Mesenchymal stem cell (in vitro differentiated cells and primary cell): ENCODE measurements around the gene POU6F2.

Experiments used
- DNase-seq: peaks from one replicate; pipeline ENCODE4 v3.0.0-alpha.2; 2013
- H2AFZ ChIP-seq: one replicate; pipeline ENCODE4 v1.6.1; 2013; ENCODE audit warnings: low read depth, mild to moderate bottlenecking, control low read depth, inconsistent platforms, low read length, moderate library complexity
- H2AK5ac ChIP-seq: 2 replicates; pipeline ENCODE4 v1.6.1; 2013; ENCODE audit warnings: low read length, moderate library complexity, mild to moderate bottlenecking, inconsistent platforms; ENCODE audit not compliant: severe bottlenecking
- H2BK120ac ChIP-seq: one replicate; pipeline ENCODE4 v1.6.1; 2013; ENCODE audit warnings: low read depth, mild to moderate bottlenecking, inconsistent platforms, low read length, moderate library complexity
- H2BK12ac ChIP-seq, 2 experiments: one replicate each; pipeline ENCODE4 v1.6.1; 2013; ENCODE audit warnings: inconsistent platforms in 2 of 2, low read length in 2 of 2, mild to moderate bottlenecking in 2 of 2, moderate library complexity in 2 of 2, control low read depth in 1 of 2
- H2BK15ac ChIP-seq: one replicate; pipeline ENCODE4 v1.6.1; 2013; ENCODE audit warnings: mild to moderate bottlenecking, low read depth, inconsistent platforms; ENCODE audit not compliant: poor library complexity, severe bottlenecking
- H2BK5ac ChIP-seq: 2 replicates; pipeline ENCODE4 v1.6.1; 2013; ENCODE audit warnings: low read depth, mild to moderate bottlenecking, low read length, control low read depth, inconsistent platforms; ENCODE audit not compliant: poor library complexity, severe bottlenecking
- H3K14ac ChIP-seq, 2 experiments: one replicate each; pipeline ENCODE4 v1.6.1; 2013; ENCODE audit warnings: inconsistent platforms in 2 of 2, low read length in 2 of 2, control low read depth in 1 of 2, mild to moderate bottlenecking in 1 of 2, moderate library complexity in 1 of 2
- H3K18ac ChIP-seq, 2 experiments: one replicate each; pipeline ENCODE4 v1.6.1; 2013; ENCODE audit warnings: inconsistent platforms in 2 of 2, low read length in 2 of 2, control low read depth in 1 of 2, low read depth in 1 of 2, mild to moderate bottlenecking in 1 of 2
- H3K23ac ChIP-seq, 2 experiments: one replicate each; pipeline ENCODE4 v1.6.1; 2013; ENCODE audit warnings: inconsistent platforms in 2 of 2, low read length in 2 of 2, mild to moderate bottlenecking in 2 of 2, moderate library complexity in 2 of 2, control low read depth in 1 of 2
- H3K27ac ChIP-seq: 2 replicates; pipeline ENCODE4 v1.5.1; 2013; ENCODE audit warnings: mild to moderate bottlenecking, moderate library complexity, low read length, control low read depth, inconsistent platforms; ENCODE audit not compliant: poor library complexity, severe bottlenecking
- H3K27me3 ChIP-seq, 2 experiments: 2 replicates each; pipeline versions ENCODE4 v1.6.1 to v1.7.0; 2013; ENCODE audit warnings: low read length in 2 of 2, mild to moderate bottlenecking in 2 of 2, moderate library complexity in 2 of 2, control low read depth in 1 of 2, inconsistent platforms in 1 of 2; ENCODE audit not compliant: control insufficient read depth in 1 of 2, insufficient read depth in 1 of 2
- H3K36me3 ChIP-seq, 2 experiments: 2 replicates each; pipeline versions ENCODE4 v1.6.1 to v1.7.0; 2013; ENCODE audit warnings: low read length in 2 of 2, control low read depth in 1 of 2, inconsistent platforms in 1 of 2, low read depth in 1 of 2, mild to moderate bottlenecking in 1 of 2; ENCODE audit not compliant: insufficient read depth in 2 of 2, control insufficient read depth in 1 of 2
- H3K4ac ChIP-seq, 2 experiments: one replicate each; pipeline ENCODE4 v1.6.1; 2013; ENCODE audit warnings: inconsistent platforms in 2 of 2, low read length in 2 of 2, mild to moderate bottlenecking in 2 of 2, moderate library complexity in 2 of 2, control low read depth in 1 of 2, low read depth in 1 of 2
- H3K4me1 ChIP-seq: 2 replicates; pipeline ENCODE4 v1.6.1; 2013; ENCODE audit warnings: low read depth, low read length, control low read depth; ENCODE audit not compliant: control insufficient read depth, insufficient read depth
- H3K4me2 ChIP-seq: 2 replicates; pipeline ENCODE4 v1.6.1; 2013; ENCODE audit warnings: low read length, mild to moderate bottlenecking, inconsistent platforms; ENCODE audit not compliant: poor library complexity, severe bottlenecking
- H3K4me3 ChIP-seq, 2 experiments: 2 replicates each; pipeline versions ENCODE4 v1.5.1 to v1.7.0; 2013; ENCODE audit warnings: low read length in 2 of 2, mild to moderate bottlenecking in 2 of 2, control low read depth in 1 of 2, low read depth in 1 of 2; ENCODE audit not compliant: insufficient read depth in 1 of 2
- H3K79me1 ChIP-seq: replicated peaks from 2 replicates; pipeline ENCODE4 v1.6.1; 2013; ENCODE audit warnings: mild to moderate bottlenecking, control low read depth, low read length, inconsistent platforms; ENCODE audit not compliant: poor library complexity, severe bottlenecking
- H3K9ac ChIP-seq: 2 replicates; pipeline ENCODE4 v1.7.0; 2013; ENCODE audit warnings: mild to moderate bottlenecking, low read length, moderate library complexity
- H3K9me3 ChIP-seq: 2 replicates; pipeline ENCODE4 v1.7.0; 2013; ENCODE audit warnings: mild to moderate bottlenecking, low read length; ENCODE audit not compliant: control insufficient read depth
- H4K8ac ChIP-seq: one replicate; pipeline ENCODE4 v1.6.1; 2013; ENCODE audit warnings: inconsistent platforms, mild to moderate bottlenecking, low read length, moderate library complexity
- H4K91ac ChIP-seq: one replicate; pipeline ENCODE4 v1.6.1; 2013; ENCODE audit warnings: mild to moderate bottlenecking, low read length, inconsistent platforms
- WGBS: methylation state at CpG from one replicate; pipeline ENCODE4 v1.1.7; 2013; ENCODE audit warnings: mixed read lengths; 5-methylcytosine and 5-hydroxymethylcytosine counted together

The POU6F2 gene

GRCh38 chr7:39271402-39271801 is 293.7 kb downstream of the POU6F2 start:
- Histone ChIP-seq H3K9me3 (no peaks in the 10 kb centered on the region), H3K4me2 (peak overlapping the region; percentile 18), H3K4me3 (no peak overlapping the region), H3K27me3 (peaks cover 0 to 2% of the 10 kb centered on the region in 2 experiments), H3K4ac (no peak overlapping the region), H3K79me1 (no peaks in the 10 kb centered on the region), H2BK12ac (no peak overlapping the region), H3K27ac (no peak overlapping the region), H2BK120ac (no peak overlapping the region), H3K18ac (no peak overlapping the region), H3K23ac (no peak overlapping the region), H3K14ac (no peak overlapping the region), H2BK5ac (no peak overlapping the region), H4K8ac (no peak overlapping the region), H4K91ac (no peak overlapping the region), H3K9ac (no peak overlapping the region), H3K36me3 (no peaks in the 10 kb centered on the region), H2AFZ (no peak overlapping the region), H3K4me1 (peaks cover 3% of the 10 kb centered on the region), H2AK5ac (no peak overlapping the region), H2BK15ac (no peak overlapping the region)
- WGBS = 65% methylated on average over 4 of the region's 9 CpGs
- DNase-seq = no peak

GRCh38 chr7:39272111-39272510 is 294.4 kb downstream of the POU6F2 start:
- Histone ChIP-seq H3K4me3 (no peak overlapping the region), H2BK5ac (no peak overlapping the region), H3K4me1 (peaks cover 3% of the 10 kb centered on the region), H3K27me3 (peaks cover 0 to 2% of the 10 kb centered on the region in 2 experiments), H3K23ac (no peak overlapping the region), H2BK120ac (no peak overlapping the region), H2AK5ac (no peak overlapping the region), H4K8ac (no peak overlapping the region), H3K4me2 (no peak overlapping the region), H3K79me1 (no peaks in the 10 kb centered on the region), H3K9ac (no peak overlapping the region), H3K14ac (no peak overlapping the region), H3K4ac (no peak overlapping the region), H2BK12ac (no peak overlapping the region), H4K91ac (no peak overlapping the region), H3K27ac (no peak overlapping the region), H3K18ac (no peak overlapping the region), H3K36me3 (no peaks in the 10 kb centered on the region), H2AFZ (no peak overlapping the region), H3K9me3 (no peaks in the 10 kb centered on the region), H2BK15ac (no peak overlapping the region)
- DNase-seq = no peak
- WGBS = 93% methylated on average over 1 of the region's 1 CpG

GRCh38 chr7:39272691-39273090 is 295.0 kb downstream of the POU6F2 start:
- no peak overlapping the region for H3K4me2 ChIP-seq
- H3K9ac ChIP-seq = no peak overlapping the region
- H3K36me3 ChIP-seq = no peaks in the 10 kb centered on the region
- H3K27ac ChIP-seq = no peak overlapping the region
- H3K4ac ChIP-seq = no peak overlapping the region
- no peak overlapping the region for H2AFZ ChIP-seq
- DNase-seq = no peak
- no peak overlapping the region for H3K18ac ChIP-seq
- peaks cover 3% of the 10 kb centered on the region for H3K4me1 ChIP-seq
- no peak overlapping the region for H3K14ac ChIP-seq
- no peak overlapping the region for H2BK120ac ChIP-seq
- H2BK15ac ChIP-seq = no peak overlapping the region
- H2BK5ac ChIP-seq = no peak overlapping the region
- no peaks in the 10 kb centered on the region for H3K79me1 ChIP-seq
- H3K23ac ChIP-seq = no peak overlapping the region
- H2AK5ac ChIP-seq = no peak overlapping the region
- H2BK12ac ChIP-seq = no peak overlapping the region
- no peak overlapping the region for H4K8ac ChIP-seq
- H3K9me3 ChIP-seq = no peaks in the 10 kb centered on the region
- no peak overlapping the region for H3K4me3 ChIP-seq
- H4K91ac ChIP-seq = no peak overlapping the region
- H3K27me3 ChIP-seq = peaks cover 0 to 2% of the 10 kb centered on the region in 2 experiments

GRCh38 chr7:39280337-39280736 is 302.6 kb downstream of the POU6F2 start:
- Histone ChIP-seq H2BK120ac (no peak overlapping the region), H3K14ac (no peak overlapping the region), H2BK5ac (no peak overlapping the region), H3K4me1 (no peaks in the 10 kb centered on the region), H2BK15ac (no peak overlapping the region), H3K27ac (no peak overlapping the region), H2AK5ac (no peak overlapping the region), H4K8ac (no peak overlapping the region), H2BK12ac (no peak overlapping the region), H3K9ac (no peak overlapping the region), H3K23ac (no peak overlapping the region), H4K91ac (no peak overlapping the region), H3K4me2 (no peak overlapping the region), H3K9me3 (no peaks in the 10 kb centered on the region), H3K36me3 (no peaks in the 10 kb centered on the region), H3K27me3 (no peaks in the 10 kb centered on the region), H3K79me1 (no peaks in the 10 kb centered on the region), H3K18ac (no peak overlapping the region), H3K4me3 (no peak overlapping the region), H3K4ac (no peak overlapping the region), H2AFZ (no peak overlapping the region)
- DNase-seq = no peak
- WGBS = no CpG with 5 or more reads among the region's 1 CpG
